Lung (tissue), 16 donors: ENCODE results near the gene PRB2. TPM values are rescaled to one million over a fixed set of nuclear protein-coding genes. Genes with fewer than 3 reads are reported as not detected.
"Not testable (repeated sequence)": the region's sequence is repeated elsewhere in the genome, so short reads cannot be mapped to it uniquely, and the experiment has no call there.

Experiments
- ATAC-seq: fragments of 200-7000 bp; cut with Tn5 transposase; one replicate; pipeline ENCODE4 v1.9.1; 2020; ENCODE audit warnings: moderate number of reproducible peaks; ENCODE audit not compliant: insufficient read depth, low FRiP score
- DNase-seq, 3 donors: peaks; one replicate each; pipeline ENCODE4 v3.0.0-alpha.2; 2013 to 2017
- H3K27ac ChIP-seq, 2 donors: one replicate each; pipeline ENCODE4 v1.5.1; 2013; ENCODE audit warnings: mild to moderate bottlenecking in 2 of 2, moderate library complexity in 2 of 2, control low read depth in 1 of 2, inconsistent platforms in 1 of 2, low read depth in 1 of 2, low read length in 1 of 2
- H3K27me3 ChIP-seq, 3 donors: one replicate each; pipeline ENCODE4 v1.5.1; 2013; ENCODE audit warnings: low read length in 2 of 3; ENCODE audit not compliant: control insufficient read depth in 3 of 3, insufficient read depth in 3 of 3
- H3K36me3 ChIP-seq, 4 donors: one replicate each; pipeline ENCODE4 v1.5.1; 2013; ENCODE audit warnings: low read length in 4 of 4, mild to moderate bottlenecking in 1 of 4, moderate library complexity in 1 of 4; ENCODE audit not compliant: control insufficient read depth in 4 of 4, insufficient read depth in 4 of 4
- H3K4me1 ChIP-seq, 5 donors: one replicate each; pipeline ENCODE4 v1.5.1; 2013; ENCODE audit warnings: low read length in 5 of 5, mild to moderate bottlenecking in 2 of 5, moderate library complexity in 1 of 5; ENCODE audit not compliant: control insufficient read depth in 5 of 5, insufficient read depth in 5 of 5
- H3K4me3 ChIP-seq: one replicate; pipeline ENCODE4 v1.5.1; 2013; ENCODE audit warnings: mild to moderate bottlenecking, control low read depth, moderate library complexity
- H3K9ac ChIP-seq, 2 donors: one replicate each; pipeline ENCODE4 v1.5.1; 2013; ENCODE audit warnings: low read length in 2 of 2, control low read depth in 1 of 2; ENCODE audit not compliant: insufficient read depth in 1 of 2
- H3K9me3 ChIP-seq, 4 donors: one replicate each; pipeline ENCODE4 v1.5.1; 2013; ENCODE audit warnings: low read length in 3 of 4, mild to moderate bottlenecking in 1 of 4, moderate library complexity in 1 of 4; ENCODE audit not compliant: control insufficient read depth in 4 of 4, insufficient read depth in 3 of 4
- CTCF ChIP-seq: IDR thresholded peaks from 2 replicates; pipeline ENCODE4 v1.5.1; 2012; ENCODE audit warnings: mild to moderate bottlenecking; ENCODE audit errors: control extremely low read depth, extremely low read depth
- WGBS, 2 donors: extraction: QIAGEN DNeasy Blood & Tissue Kit; methylation state at CpG; one replicate each; pipeline ENCODE4 v1.1.7; 2013; 5-methylcytosine and 5-hydroxymethylcytosine counted together
- long read RNA-seq, 5 donors: transcript quantifications; one replicate each; lab custom pipeline, GENCODE V29; 2026
- polyA plus RNA-seq, 2 donors: library from polyadenylated mRNA; stranded (reverse); fragments of 200-250 nt; gene quantifications; one replicate each; pipeline ENCODE4 v1.2.1, GENCODE V29; 2013
- total RNA-seq, 2 donors: library from RNA; depleted of rRNA in 1 of 2; stranded (reverse); fragments of >200 nt in 1 of 2; gene quantifications; one replicate each; pipeline ENCODE4 v1.2.1, GENCODE V29; 2014 to 2021
- donor health status: control.
- donor health status: control.
- donor health status: Bipolar disorder and iron deficiency.
- donor health status: healthy.
- donor health status: DM: yes; HTN: yes; CAD: no.

Gene PRB2
- total RNA-seq (not detected), polyA plus RNA-seq (not detected)
- long read RNA-seq, donor 1 = 0 reads
- long read RNA-seq, donor 2 = 0 reads
- long read RNA-seq, donor 3 = 0 reads
- long read RNA-seq, donor 4 = 0 reads
- long read RNA-seq, donor 5 = 0 reads

DNA sequence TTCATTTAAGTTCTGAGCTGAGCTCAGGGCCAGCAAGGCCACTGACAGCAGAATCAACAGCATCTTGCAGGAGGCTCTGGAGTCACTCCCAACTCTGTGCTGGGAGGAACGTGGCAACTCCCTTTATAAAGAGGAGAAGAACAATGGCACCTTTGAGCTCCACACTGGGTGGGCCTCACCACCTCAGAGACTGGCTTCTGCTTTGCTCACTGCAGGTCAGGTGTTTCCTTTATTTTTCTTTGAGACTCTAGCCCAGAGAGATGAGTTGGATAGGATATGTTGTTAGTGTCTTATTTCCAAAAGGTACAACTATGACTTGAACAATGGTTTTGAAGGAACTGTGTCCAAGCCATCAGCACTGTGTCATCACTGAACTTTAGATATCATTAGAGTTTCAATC is at the start of gene PRB2:
TSS of gene PRB2 (minus strand) at position 101 of the 400 bp plus-strand sequence. CDS start at position 63, 38 bp downstream.
- not testable (repeated sequence) for H3K27ac ChIP-seq, H3K4me1 ChIP-seq, H3K4me3 ChIP-seq, H3K36me3 ChIP-seq, H3K9ac ChIP-seq, ATAC-seq, DNase-seq, H3K9me3 ChIP-seq, H3K27me3 ChIP-seq
- no CpG with 5 or more reads among the region's 1 CpG for WGBS, 2 donors

DNA sequence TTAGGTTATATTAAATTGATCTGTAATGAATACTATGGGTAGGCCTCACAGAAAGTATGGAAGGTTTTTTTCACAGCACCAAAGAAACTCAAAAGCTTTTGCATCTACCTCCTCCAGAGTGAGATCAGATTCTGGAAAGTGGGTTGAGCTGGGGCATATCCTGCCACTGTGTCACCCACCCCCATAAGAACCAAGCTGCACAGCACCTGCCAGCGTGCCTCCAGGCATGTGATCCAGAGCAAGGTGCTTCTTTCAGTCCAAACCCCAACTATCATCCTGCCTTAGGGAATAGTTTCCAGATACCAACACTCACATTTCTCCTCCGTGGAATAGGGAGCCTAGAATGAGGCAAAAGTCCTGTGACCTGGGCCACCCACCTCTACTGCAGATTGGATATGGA is 42.6 kb upstream of the PRB2 start:
- Histone ChIP-seq H3K4me1 (no peaks in the 10 kb centered on the region), H3K36me3 (no peaks in the 10 kb centered on the region), H3K4me3 (no peak overlapping the region), H3K9me3 (no peaks in the 10 kb centered on the region), H3K9ac (no peak overlapping the region), H3K27ac (no peak overlapping the region), H3K27me3 (no peaks in the 10 kb centered on the region)
- DNase-seq = no peak
- no peak for TF ChIP-seq CTCF
- ATAC-seq = no peak
- 85 to 98% methylated on average over 2 of the region's 2 CpGs for WGBS, 2 donors

DNA sequence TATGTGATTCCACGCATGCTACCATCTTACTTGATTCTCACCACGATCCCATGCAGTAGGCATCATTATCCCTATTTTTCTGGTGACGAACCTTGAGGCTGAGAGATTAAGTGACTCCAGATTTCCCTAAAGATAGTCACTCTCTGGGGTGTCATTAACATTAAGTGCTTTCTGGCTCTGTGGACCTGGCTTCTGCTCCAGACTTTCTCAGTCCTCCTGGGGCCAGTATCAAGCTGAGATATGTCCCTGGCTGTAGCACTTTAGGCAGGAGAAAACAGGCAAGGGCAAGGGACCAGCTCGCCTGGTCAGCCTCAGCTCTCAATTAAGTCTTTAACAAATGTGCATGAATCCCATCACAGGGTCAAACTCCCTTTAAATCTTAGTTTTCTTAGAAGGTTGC is 38.3 kb upstream of the PRB2 start:
- Histone ChIP-seq H3K4me3 (no peak overlapping the region), H3K27ac (no peak overlapping the region), H3K36me3 (no peaks in the 10 kb centered on the region), H3K9ac (no peak overlapping the region), H3K27me3 (no peaks in the 10 kb centered on the region), H3K4me1 (no peaks in the 10 kb centered on the region), H3K9me3 (peaks cover 0 to 3% (median 0%) of the 10 kb centered on the region in 4 donors)
- DNase-seq = no peak
- 75 to 84% methylated on average over 4 of the region's 4 CpGs for WGBS, 2 donors
- ATAC-seq = no peak
- TF ChIP-seq CTCF = no peak

DNA sequence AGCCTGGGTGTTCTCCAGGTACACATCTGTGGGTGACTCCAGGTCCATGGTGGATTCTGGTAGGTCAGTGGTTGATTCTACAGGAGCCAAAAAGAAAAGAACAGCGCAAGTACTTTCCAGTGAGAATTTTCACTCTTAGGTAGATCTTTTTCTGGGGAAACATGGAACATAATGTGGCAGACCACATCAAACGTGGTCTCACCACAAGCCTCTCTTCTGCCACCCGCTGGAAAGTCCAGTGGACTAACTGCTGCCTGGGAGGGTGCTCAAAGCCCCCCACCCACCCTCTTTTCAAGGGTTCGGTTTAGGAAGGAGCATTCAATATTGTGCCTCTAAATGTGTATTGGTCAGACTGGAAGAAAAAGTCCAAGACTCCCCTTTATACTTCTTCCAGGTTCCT is 36.1 kb upstream of the PRB2 start:
- Histone ChIP-seq H3K9me3 (peaks cover 0 to 3% (median 0%) of the 10 kb centered on the region in 4 donors), H3K4me3 (no peak overlapping the region), H3K36me3 (no peaks in the 10 kb centered on the region), H3K4me1 (no peaks in the 10 kb centered on the region), H3K27me3 (no peaks in the 10 kb centered on the region), H3K27ac (no peak overlapping the region), H3K9ac (no peak overlapping the region)
- 82 to 89% methylated on average over 4 of the region's 4 CpGs for WGBS, 2 donors
- DNase-seq = no peak
- no peak for TF ChIP-seq CTCF
- ATAC-seq = no peak
